B cell (primary cell): ENCODE data around the gene SHC3. TPM values are rescaled to one million over a fixed set of nuclear protein-coding genes. Genes with fewer than 3 reads are reported as not detected.

Experiments used
- ATAC-seq: fragments of 200-7000 bp; cut with Tn5 transposase; one replicate; pipeline ENCODE4 v1.10.0; 2021; ENCODE audit warnings: low read depth, mild to moderate bottlenecking, moderate number of reproducible peaks, moderate library complexity
- CTCF ChIA-PET: fragments of 350-600 bp; sonication (Branson Sonifier 250); formaldehyde crosslinking; loops from one replicate; lab custom pipeline; 2021; ENCODE audit warnings: antibody characterized with exemption, inconsistent platforms; lab: Charles Lee
- POLR2A ChIA-PET: fragments of 350-600 bp; sonication (Branson Sonifier 250); formaldehyde crosslinking; loops from one replicate; lab custom pipeline; 2021; ENCODE audit warnings: antibody characterized with exemption; lab: Charles Lee
- DNase-seq: peaks from one replicate; pipeline ENCODE4 v3.0.0; 2013
- H2AFZ ChIP-seq: 2 replicates; pipeline ENCODE4 v1.6.1; 2012; ENCODE audit warnings: mild to moderate bottlenecking, low read depth, low read length; ENCODE audit not compliant: insufficient read depth, poor library complexity, severe bottlenecking
- H3K27ac ChIP-seq, 2 donors: 1 replicate in 1 of 2; 2 replicates in 1 of 2; pipeline ENCODE4 v1.5.1; 2012 to 2013; ENCODE audit warnings: low read length in 2 of 2, mild to moderate bottlenecking in 2 of 2, moderate library complexity in 1 of 2
- H3K27me3 ChIP-seq, 4 experiments: fragments of 200-600 bp in 1 of 4; sonication (generic) in 1 of 4; replicated peaks in 1 of 4; 1 replicate in 2 of 4; 2 replicates in 2 of 4; pipeline versions ENCODE4 v1.6.1 to v1.7.0; 2013 to 2016; ENCODE audit warnings: low read length in 3 of 4, mild to moderate bottlenecking in 2 of 4, mixed read lengths in 1 of 4, moderate library complexity in 1 of 4; ENCODE audit not compliant: insufficient read depth in 4 of 4, control insufficient read depth in 3 of 4; ENCODE audit errors: control extremely low read depth in 1 of 4
- H3K36me3 ChIP-seq, 2 experiments: replicated peaks in 1 of 2; 1 replicate in 1 of 2; 2 replicates in 1 of 2; pipeline versions ENCODE4 v1.6.1 to v1.7.1; 2013; ENCODE audit warnings: low read length in 1 of 2; ENCODE audit not compliant: insufficient read depth in 2 of 2, control insufficient read depth in 1 of 2; ENCODE audit errors: control extremely low read depth in 1 of 2, extremely low read depth in 1 of 2
- H3K4me1 ChIP-seq, 2 donors: fragments of 200-600 bp in 1 of 2; sonication (generic) in 1 of 2; 1 replicate in 1 of 2; 2 replicates in 1 of 2; pipeline versions ENCODE4 v1.5.1 to v1.6.1; 2013 to 2017; ENCODE audit warnings: low read length in 2 of 2; ENCODE audit not compliant: control insufficient read depth in 2 of 2, insufficient read depth in 2 of 2
- H3K4me2 ChIP-seq: replicated peaks from 2 replicates; pipeline ENCODE3; 2012; ENCODE audit warnings: mild to moderate bottlenecking, low read depth, low read length; ENCODE audit not compliant: poor library complexity, severe bottlenecking
- H3K4me3 ChIP-seq, 5 experiments: fragments of 200-600 bp in 1 of 5; sonication (generic) in 1 of 5; 1 replicate in 3 of 5; 2 replicates in 2 of 5; pipeline versions ENCODE4 v1.5.1 to v1.7.0; 2011 to 2016; ENCODE audit warnings: low read length in 4 of 5, mild to moderate bottlenecking in 4 of 5, low read depth in 2 of 5, control low read depth in 1 of 5, moderate library complexity in 1 of 5; ENCODE audit not compliant: insufficient read depth in 1 of 5; ENCODE audit errors: control extremely low read depth in 1 of 5, extremely low read depth in 1 of 5
- H3K79me2 ChIP-seq: fragments of 200-600 bp; sonication (generic); one replicate; pipeline ENCODE4 v1.6.0; 2016; ENCODE audit warnings: low read length; ENCODE audit not compliant: control insufficient read depth, insufficient read depth
- H3K9ac ChIP-seq: fragments of 200-600 bp; sonication (generic); 2 replicates; pipeline ENCODE4 v1.6.1; 2017; ENCODE audit warnings: mild to moderate bottlenecking, low read length, moderate library complexity
- H3K9me3 ChIP-seq, 3 donors: one replicate each; pipeline versions ENCODE4 v1.6.1 to v1.7.1; 2013; ENCODE audit warnings: low read length in 2 of 3; ENCODE audit not compliant: control insufficient read depth in 2 of 3, insufficient read depth in 1 of 3; ENCODE audit errors: control extremely low read depth in 1 of 3
- H4K20me1 ChIP-seq: 2 replicates; pipeline ENCODE4 v1.6.0; 2012; ENCODE audit warnings: mild to moderate bottlenecking, low read length; ENCODE audit not compliant: insufficient read depth, control insufficient read depth, poor library complexity, severe bottlenecking
- H3K27ac Mint-ChIP-seq: one replicate; pipeline ENCODE4 v1.8.0; 2021; ENCODE audit warnings: mixed read lengths
- H3K27me3 Mint-ChIP-seq: one replicate; pipeline ENCODE4 v1.8.0; 2021; ENCODE audit warnings: mixed read lengths
- H3K4me1 Mint-ChIP-seq: one replicate; pipeline ENCODE4 v1.8.0; 2021; ENCODE audit warnings: mixed read lengths
- H3K4me3 Mint-ChIP-seq: one replicate; pipeline ENCODE4 v1.8.0; 2021; ENCODE audit warnings: mixed read lengths
- H3K9me3 Mint-ChIP-seq: one replicate; pipeline ENCODE4 v1.8.0; 2022; ENCODE audit warnings: mixed read lengths; ENCODE audit not compliant: insufficient read depth
- CTCF ChIP-seq: fragments of 200-600 bp; IDR thresholded peaks from one replicate; pipeline ENCODE4 v1.8.0; 2022; ENCODE audit warnings: antibody characterized with exemption, mild to moderate bottlenecking
- EZH2 ChIP-seq: IDR thresholded peaks from 2 replicates; pipeline ENCODE4 v1.6.1; 2012; ENCODE audit warnings: borderline replicate concordance, low read depth, mild to moderate bottlenecking, moderate library complexity, low read length; ENCODE audit not compliant: insufficient read depth, poor library complexity, severe bottlenecking
- WGBS: methylation state at CpG from one replicate; pipeline ENCODE4 v1.1.5; 2013; ENCODE audit warnings: missing lambda C conversion rate; ENCODE audit not compliant: insufficient coverage; 5-methylcytosine and 5-hydroxymethylcytosine counted together
- intact Hi-C: fragments of 100-400 bp; cut with micrococcal nuclease; formaldehyde crosslinking; loops from one replicate; pipeline ENCODE4 v1.10.0; 2022
- polyA plus RNA-seq: library from polyadenylated mRNA; depleted of rRNA; stranded (reverse); fragments of >200 nt; gene quantifications from 2 replicates; pipeline ENCODE4 v1.2.3, GENCODE V29; 2012
- total RNA-seq, 2 donors: library from RNA; stranded (reverse); fragments of 120-200 nt in 1 of 2; gene quantifications; 1 replicate in 1 of 2; 2 replicates in 1 of 2; pipeline versions ENCODE4 v1.2.3 to v1.2.4, GENCODE V29; 2013 to 2022

SHC3 gene
- total and polyA plus RNA-seq, 2 donors (not counting 1 experiment from before 2014, with no cell fraction given), result 0.03 TPM; not detected in 1

- Histone ChIP-seq H3K4me2 (no peak overlapping the region), H2AFZ (no peak overlapping the region), H3K27ac (no peak overlapping the region), H3K9ac (no peak overlapping the region), H3K36me3 (no peaks in the 10 kb centered on the region), H3K27me3 (peaks cover 0 to 7% (median 1%) of the 10 kb centered on the region in 4 experiments), H3K79me2 (no peaks in the 10 kb centered on the region), H4K20me1 (no peaks in the 10 kb centered on the region), H3K4me3 (no peak overlapping the region), H3K9me3 (no peaks in the 10 kb centered on the region), H3K4me1 (no peaks in the 10 kb centered on the region)
- intact Hi-C loops, result no loop called here
- Mint-ChIP-seq H3K9me3 (no peaks in the 10 kb centered on the region), H3K4me3 (no peak overlapping the region), H3K27me3 (peaks cover 12% of the 10 kb centered on the region), H3K4me1 (no peaks in the 10 kb centered on the region), H3K27ac (no peak overlapping the region)
- CTCF ChIA-PET, result no interaction called here
- ATAC-seq, result no peak
- 64% methylated on average over 12 of the region's 12 CpGs for WGBS
- POLR2A ChIA-PET, result no interaction called here
- TF ChIP-seq CTCF (no peak), EZH2 (no peak)
- DNase-seq, result no peak
Measured at GRCh38 chr9:89008744-89009545, 169.7 kb downstream of the SHC3 start.

GRCh38 chr9:89008055-89008743 is 170.4 kb downstream of the SHC3 start:
- ChIA-PET CTCF (no interaction called here), POLR2A (no interaction called here)
- Histone ChIP-seq H3K4me3 (no peak overlapping the region), H4K20me1 (no peaks in the 10 kb centered on the region), H3K79me2 (no peaks in the 10 kb centered on the region), H2AFZ (no peak overlapping the region), H3K9me3 (no peaks in the 10 kb centered on the region), H3K27ac (no peak overlapping the region), H3K27me3 (peaks cover 0 to 2% (median under 1%) of the 10 kb centered on the region in 4 experiments), H3K4me2 (no peak overlapping the region), H3K9ac (no peak overlapping the region), H3K4me1 (no peaks in the 10 kb centered on the region), H3K36me3 (no peaks in the 10 kb centered on the region)
- Mint-ChIP-seq H3K4me1 (no peaks in the 10 kb centered on the region), H3K27me3 (peaks cover 15% of the 10 kb centered on the region), H3K4me3 (no peak overlapping the region), H3K9me3 (no peaks in the 10 kb centered on the region), H3K27ac (no peak overlapping the region)
- TF ChIP-seq EZH2, result no peak
- intact Hi-C loops, result no loop called here
- 85% methylated on average over 7 of the region's 9 CpGs for WGBS
- ATAC-seq (no peak), DNase-seq (no peak)
